Stimulated activated CD4-positive, alpha-beta T cell treated with anti-CD3 and anti-CD28 coated beads, TNF-alpha, amount 100 ng/mL, for 48 hours (primary cell): ENCODE results near the gene FREY1.

Experiments
- DNase-seq, 3 donors: peaks; one replicate each; pipeline ENCODE4 v3.0.0-alpha.2; 2020; ENCODE audit warnings: low read depth in 3 of 3

Gene FREY1

DNA sequence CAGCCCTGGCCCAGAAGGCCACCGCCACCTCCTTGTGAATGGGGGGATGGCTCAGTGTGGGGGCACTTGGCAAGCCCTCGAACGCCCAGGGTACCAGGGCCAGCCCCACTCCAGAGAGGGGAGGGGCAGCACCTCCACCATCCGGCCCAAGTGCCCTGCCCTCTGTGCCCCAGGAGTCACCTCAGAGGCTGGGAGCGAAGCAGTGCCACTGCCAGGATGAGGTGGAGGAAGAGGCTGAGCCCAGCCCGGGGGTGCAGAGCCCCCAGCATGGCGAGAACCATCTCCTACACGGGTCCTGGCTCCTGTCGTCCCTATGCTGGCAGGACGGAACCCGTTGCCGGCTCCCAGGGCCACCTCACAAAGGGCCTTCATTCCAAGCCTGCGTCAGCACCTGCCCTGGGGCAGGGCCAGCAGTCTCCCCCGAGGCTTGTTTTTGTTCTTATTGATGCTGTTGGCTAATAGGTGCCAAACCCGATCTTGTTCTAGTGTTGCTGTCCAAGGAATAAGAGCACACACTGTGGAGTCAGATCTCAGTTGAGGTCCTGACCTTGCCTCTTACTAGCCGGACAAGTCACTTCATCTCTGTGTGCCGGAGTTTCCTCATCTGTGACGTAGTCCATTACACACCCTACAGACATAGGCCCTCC lies at the start of gene FREY1:
TSS of gene FREY1 (minus strand) at position 307 of the 647 bp plus-strand sequence. CDS start at position 281, 26 bp downstream.
- DNase-seq, result no peak

- no peak for DNase-seq
These were observed 42.9 kb upstream of the FREY1 start for GRCh38 chr11:45949992-45950407.

DNA sequence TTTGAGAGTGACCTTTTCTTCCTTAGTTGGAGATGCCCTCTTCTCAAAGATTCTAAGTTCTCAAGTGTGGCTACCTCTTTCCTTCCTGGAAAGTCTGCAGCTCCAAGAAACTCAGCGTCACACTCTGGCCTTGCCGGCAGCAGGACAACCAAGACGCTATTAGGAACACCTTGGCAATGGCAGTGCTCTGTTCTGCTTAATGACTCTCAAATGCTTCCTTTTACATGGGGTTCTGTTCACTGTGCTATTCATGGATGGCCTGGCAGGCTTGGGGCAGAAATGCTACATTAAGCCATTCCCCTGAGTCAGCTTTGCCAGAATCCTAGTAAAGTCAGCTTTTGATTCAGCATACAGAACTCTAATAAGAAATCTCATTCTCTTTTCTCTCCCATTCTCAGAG lies 41.3 kb upstream of the FREY1 start:
- DNase-seq, result no peak

- DNase-seq, result no peak
These were observed 40.8 kb upstream of the FREY1 start for GRCh38 chr11:45947885-45948284.

GRCh38 chr11:45945397-45945999 lies 38.4 kb upstream of the FREY1 start:
- DNase-seq, result no peak

DNA sequence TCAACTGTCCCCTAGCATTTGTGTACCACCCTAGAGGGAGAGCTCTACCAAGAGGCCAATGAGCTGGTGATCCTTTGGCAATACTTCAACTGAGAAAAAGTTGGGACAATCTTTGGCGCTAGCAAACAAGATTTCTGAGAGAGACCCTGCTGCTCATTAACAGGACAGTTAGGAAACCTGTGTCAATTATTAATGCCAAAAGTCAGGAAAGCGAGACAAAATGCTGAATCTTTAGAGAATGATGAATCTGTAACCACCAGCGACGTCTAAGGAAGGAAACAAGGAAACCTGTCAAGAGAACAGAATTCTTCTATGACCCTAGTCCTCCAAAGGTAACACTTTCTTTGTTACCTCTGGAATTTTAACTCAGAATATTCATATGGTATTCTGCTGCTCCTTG lies 35.3 kb upstream of the FREY1 start:
- no peak for DNase-seq

GRCh38 chr11:45941285-45941684 lies 34.2 kb upstream of the FREY1 start:
- no peak for DNase-seq

- no peak for DNase-seq
These were observed 32.8 kb upstream of the FREY1 start for GRCh38 chr11:45939836-45940235.

DNA sequence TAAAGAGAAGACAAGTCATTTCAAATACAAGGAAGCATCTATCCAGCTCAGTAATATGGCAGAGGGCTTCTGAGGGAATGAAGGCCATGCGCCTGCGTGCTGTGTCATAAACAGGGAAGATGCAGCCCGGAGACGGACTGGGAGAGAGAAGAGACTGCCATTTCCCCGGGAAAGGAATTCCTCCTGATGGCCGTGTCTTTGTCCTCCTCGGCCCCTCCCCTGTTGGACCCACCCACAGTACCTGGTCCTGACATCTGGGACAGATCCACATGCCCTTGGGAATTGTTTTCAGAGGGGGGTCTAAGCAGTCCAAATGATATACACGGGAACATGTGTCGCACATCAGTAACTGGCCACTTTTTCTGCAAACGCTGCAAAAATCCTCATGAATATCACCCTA lies 30.8 kb upstream of the FREY1 start:
- DNase-seq, result no peak

DNA sequence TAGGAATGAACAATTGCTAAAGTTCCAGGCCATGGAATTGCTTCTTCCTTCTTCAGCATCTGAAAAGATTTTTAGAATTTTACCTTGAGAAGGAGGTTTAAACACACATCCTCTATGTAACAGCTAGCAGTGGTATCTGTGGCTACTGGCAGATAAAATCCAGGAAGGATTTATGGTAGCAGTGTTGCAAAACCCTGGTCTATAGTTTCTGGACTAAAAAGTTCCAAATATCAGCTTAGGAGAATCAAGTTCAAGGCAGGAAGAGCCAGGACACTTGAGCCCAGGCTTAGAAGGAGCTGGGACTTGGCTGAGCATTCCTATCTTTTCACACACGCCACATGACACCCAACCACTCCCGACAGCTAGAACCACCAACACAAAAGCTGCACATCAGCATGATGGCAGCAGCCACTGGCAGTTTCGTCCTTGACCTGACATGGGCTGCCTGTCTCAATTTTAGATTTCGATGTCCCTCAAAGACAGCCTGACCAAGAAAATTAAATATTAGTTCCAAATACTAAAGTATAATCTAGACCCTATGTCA lies 29.5 kb upstream of the FREY1 start:
- DNase-seq, result no peak

- no peak for DNase-seq
These were observed 28.4 kb upstream of the FREY1 start for GRCh38 chr11:45935349-45936064.

DNA sequence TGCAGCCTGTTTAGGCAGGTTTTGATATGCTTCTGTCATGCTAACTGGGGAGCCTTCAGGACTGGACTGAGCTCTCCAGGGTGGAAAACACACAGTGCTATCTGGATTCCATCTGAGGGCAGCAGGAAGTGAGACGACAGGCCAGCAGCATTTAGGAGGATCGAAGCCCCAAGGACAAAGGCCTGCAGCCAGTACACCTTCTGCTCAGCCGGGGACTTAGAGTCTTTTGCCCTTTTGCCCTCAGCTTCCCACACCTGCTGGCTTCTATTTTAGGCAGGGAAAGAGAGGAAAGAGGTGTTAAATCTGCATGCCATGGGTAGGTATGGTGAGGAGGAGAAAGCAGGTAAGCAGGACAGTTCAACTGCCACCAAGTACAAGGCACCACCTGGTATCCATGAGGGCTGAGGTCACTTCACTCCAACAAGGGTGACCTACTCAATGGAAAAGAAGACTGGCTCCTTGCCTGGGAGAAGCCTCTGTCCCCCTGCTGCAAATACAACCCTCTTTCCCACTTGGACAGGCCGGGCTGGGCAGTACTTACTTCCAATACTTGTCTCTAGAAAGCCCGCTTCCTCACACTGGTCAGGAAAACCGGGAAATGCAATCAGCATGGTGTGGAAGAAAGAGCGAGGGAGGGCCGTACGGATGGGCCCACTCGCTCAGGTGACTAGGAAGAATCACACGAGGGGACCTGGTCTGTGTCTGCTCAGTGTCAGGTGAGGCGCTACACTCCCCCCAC lies 27.7 kb upstream of the FREY1 start:
- no peak for DNase-seq

DNA sequence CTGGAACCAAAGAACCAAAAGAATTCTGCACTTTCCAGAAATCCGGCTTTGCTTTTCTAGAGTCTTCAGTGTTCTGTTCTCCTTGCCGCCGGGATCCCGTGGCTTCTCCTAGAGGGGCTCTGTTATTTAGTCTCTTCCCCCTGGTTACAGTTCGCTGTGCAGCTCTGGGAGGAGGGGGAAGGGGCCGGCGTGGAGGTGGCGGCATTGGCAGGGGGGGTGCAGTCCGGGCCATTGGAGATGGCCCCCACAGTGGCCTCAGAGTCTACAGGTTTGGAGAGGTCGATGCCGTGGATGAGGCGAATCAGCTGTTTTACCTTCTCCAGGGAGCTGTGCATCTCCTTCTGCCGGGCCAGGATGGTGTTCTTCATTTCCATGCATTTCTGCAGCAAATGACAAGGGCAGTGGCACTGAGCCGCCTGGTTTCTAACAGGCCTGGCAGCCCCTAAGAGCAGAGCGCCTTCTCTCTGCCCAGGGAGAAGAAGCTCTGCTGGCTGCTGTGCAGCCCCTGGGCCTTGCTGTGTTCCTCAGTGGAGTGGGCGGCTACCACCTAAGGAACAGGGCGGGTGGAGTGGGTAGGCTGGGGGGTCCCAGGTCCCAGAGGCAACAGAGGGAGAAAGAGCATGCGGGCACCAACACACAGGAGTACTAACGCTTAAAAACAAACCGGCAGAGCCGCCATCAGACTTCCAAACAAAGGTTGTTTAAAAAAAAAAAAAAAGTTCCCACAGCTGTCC lies 26.9 kb upstream of the FREY1 start:
- no peak for DNase-seq

DNA sequence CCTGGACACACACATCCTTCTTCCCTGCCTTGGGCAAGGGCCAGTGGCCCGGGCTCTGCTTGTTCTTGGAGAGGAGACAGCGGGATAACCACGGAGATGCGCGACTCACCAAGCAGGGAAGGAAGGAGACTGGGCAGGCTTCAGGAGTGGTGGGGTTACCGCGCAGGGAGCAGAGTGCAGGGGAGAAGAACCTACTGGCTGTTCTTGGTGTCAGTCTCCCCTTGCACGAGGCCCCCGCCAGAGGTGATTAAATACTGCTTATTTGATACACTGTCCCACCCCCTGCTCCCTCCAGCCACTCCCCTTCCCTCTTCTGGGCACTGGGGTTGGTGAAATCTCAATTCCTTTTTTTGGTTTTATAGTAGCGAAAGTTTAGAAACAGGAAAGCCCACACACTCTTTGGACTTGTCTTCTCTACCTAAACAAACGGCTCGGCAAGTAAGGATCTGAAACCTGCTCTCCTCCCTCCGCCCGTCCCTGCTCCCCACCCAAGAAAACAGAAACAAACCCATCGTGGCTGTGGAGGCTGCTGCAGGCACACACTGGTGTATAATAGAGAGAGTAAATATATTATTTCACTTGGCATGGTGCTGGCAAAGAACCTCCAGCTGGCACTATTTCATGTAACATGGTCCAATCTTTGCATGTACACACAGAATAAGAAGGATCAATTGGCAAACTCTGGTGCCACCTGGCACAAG lies 26.2 kb upstream of the FREY1 start:
- no peak for DNase-seq

- no peak for DNase-seq
These were observed 25.1 kb upstream of the FREY1 start for GRCh38 chr11:45932217-45932616.

GRCh38 chr11:45931739-45932138 lies 24.7 kb upstream of the FREY1 start:
- no peak for DNase-seq

DNA sequence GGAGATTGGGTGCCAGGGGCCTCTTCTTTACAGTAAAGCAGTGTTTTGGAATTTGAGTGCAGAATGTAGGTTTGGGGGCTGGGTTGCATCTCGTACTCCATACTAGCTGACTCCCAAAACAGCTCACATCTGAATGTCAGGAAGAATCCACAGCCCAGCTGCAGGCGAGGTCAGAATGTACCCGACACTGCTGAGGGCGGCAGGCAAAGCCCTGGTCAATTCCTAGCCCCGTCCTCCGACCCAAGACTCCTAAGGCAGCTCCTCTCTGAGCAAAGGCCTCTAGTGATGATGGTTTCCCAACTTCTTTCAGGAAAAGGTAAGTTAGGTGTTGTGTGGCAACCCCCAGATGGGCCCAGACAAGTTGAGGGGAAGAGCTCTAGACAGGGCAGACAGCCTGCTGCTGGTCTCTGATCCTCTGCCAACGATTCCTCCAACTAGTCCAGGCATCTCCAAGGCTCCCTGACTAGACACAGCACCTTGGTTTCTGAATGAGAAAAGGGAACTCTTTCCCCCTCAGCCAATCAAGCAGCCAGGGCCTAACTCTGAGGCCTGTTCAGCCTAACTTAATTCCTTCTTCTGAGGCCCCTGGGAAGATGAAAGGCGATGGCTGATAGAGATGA lies 24.0 kb upstream of the FREY1 start:
- DNase-seq, result no peak

GRCh38 chr11:45930031-45930794 lies 23.1 kb upstream of the FREY1 start:
- no peak for DNase-seq

- no peak for DNase-seq
These were observed 22.5 kb upstream of the FREY1 start for GRCh38 chr11:45929486-45930030.
